GM12865 (cell line): Measurements from ENCODE around the gene UFL1.

Experiments used
- DNase-seq: peaks from one replicate; pipeline ENCODE4 v3.0.0; 2010; ENCODE audit warnings: low read depth
- H3K4me3 ChIP-seq: 2 replicates; pipeline ENCODE4 v1.5.1; 2011; ENCODE audit warnings: mild to moderate bottlenecking, low read depth, low read length, control low read depth
- TF ChIP-seq, protein P1 (sequence below): IDR thresholded peaks from 2 replicates; pipeline ENCODE4 v1.5.1; 2011; ENCODE audit warnings: low read length, control low read depth, low read depth, inconsistent platforms; ENCODE audit not compliant: insufficient read depth; ENCODE audit errors: missing control alignments

UFL1 gene

DNA sequence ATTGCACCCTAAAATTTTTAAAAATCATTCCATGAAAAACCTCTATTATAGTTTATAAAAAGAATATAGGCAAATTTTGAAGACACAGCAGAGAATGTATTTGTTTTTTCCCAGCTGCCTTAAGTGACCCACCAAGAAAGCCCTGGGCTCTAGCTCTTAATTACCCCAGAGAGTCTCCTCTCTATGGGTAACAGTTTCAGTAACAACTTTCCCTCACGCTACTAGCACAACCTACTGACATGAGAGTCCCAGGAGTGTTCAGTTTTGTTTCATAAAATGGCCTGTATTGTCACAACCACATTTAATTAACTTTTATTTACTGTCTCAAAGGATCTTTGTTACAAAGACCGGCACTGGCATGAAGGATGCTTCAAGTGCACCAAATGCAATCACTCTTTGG is 82.8 kb downstream of the UFL1 start:
- no peak overlapping the region for H3K4me3 ChIP-seq
- TF ChIP-seq, protein P1, sequence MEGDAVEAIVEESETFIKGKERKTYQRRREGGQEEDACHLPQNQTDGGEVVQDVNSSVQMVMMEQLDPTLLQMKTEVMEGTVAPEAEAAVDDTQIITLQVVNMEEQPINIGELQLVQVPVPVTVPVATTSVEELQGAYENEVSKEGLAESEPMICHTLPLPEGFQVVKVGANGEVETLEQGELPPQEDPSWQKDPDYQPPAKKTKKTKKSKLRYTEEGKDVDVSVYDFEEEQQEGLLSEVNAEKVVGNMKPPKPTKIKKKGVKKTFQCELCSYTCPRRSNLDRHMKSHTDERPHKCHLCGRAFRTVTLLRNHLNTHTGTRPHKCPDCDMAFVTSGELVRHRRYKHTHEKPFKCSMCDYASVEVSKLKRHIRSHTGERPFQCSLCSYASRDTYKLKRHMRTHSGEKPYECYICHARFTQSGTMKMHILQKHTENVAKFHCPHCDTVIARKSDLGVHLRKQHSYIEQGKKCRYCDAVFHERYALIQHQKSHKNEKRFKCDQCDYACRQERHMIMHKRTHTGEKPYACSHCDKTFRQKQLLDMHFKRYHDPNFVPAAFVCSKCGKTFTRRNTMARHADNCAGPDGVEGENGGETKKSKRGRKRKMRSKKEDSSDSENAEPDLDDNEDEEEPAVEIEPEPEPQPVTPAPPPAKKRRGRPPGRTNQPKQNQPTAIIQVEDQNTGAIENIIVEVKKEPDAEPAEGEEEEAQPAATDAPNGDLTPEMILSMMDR = no peak
- no peak for DNase-seq
